K562 (cell line): Measurements from ENCODE around the gene LMX1B. TPM values are rescaled to one million over a fixed set of nuclear protein-coding genes. Genes with fewer than 3 reads are reported as not detected.

Experiments used
- ATAC-seq: fragments of 200-7000 bp; cut with Tn5 transposase; 3 replicates; pipeline ENCODE4 v1.9.1; 2020; ENCODE audit warnings: moderate library complexity
- BruUV-seq: library from RNA; stranded (reverse); fragments of 400-500 nt; replicated peaks from 2 replicates; lab custom pipeline; 2021; lab: Mats Ljungman, UMichigan
- CTCF ChIA-PET: fragments of 300-600 bp; formaldehyde crosslinking; extraction: SDS; loops from one replicate; lab custom pipeline; 2021; ENCODE audit warnings: low intra/inter-chr PET ratio; lab: Yijun Ruan, JAX
- POLR2A ChIA-PET: fragments of 300-600, 350-650 bp; sonication (Branson Sonifier 250); formaldehyde crosslinking; extraction: SDS; loops from one replicate; lab custom pipeline; 2021; ENCODE audit warnings: antibody characterized with exemption, inconsistent platforms; lab: Yijun Ruan, JAX
- DNase-seq, 4 experiments: peaks; one replicate each; pipeline versions ENCODE4 v3.0.0 to v3.0.0-alpha.2; 2011 to 2018; ENCODE audit warnings: low spot score in 3 of 4, mixed read lengths in 3 of 4; ENCODE audit errors: extremely low read depth in 1 of 4
- FAIRE-seq: peaks from 2 replicates; lab custom pipeline; 2011; peaks lifted over from hg19 to GRCh38; lab: Jason Lieb, UNC
- H2AFZ ChIP-seq: 2 replicates; pipeline ENCODE4 v1.6.0; 2011; ENCODE audit warnings: low read depth, low read length, control low read depth, inconsistent platforms
- H3K27ac ChIP-seq: fragments of 200-600 bp; 3 replicates; pipeline ENCODE4 v1.8.0; 2011; ENCODE audit warnings: low read depth, mild to moderate bottlenecking, control low read depth, inconsistent platforms, low read length, moderate library complexity, mixed read lengths; ENCODE audit errors: extremely low read depth
- H3K27me3 ChIP-seq, 2 experiments: fragments of 300-600 bp in 1 of 2; 2 replicates in 1 of 2; 3 replicates in 1 of 2; pipeline versions ENCODE4 v1.6.0 to v1.8.0; 2011; ENCODE audit warnings: inconsistent platforms in 2 of 2, low read length in 2 of 2, mild to moderate bottlenecking in 1 of 2, mixed read lengths in 1 of 2, moderate library complexity in 1 of 2; ENCODE audit not compliant: control insufficient read depth in 2 of 2, insufficient read depth in 2 of 2
- H3K36me3 ChIP-seq: fragments of 300-600 bp; 3 replicates; pipeline ENCODE4 v1.8.0; 2011; ENCODE audit warnings: mild to moderate bottlenecking, low read length, inconsistent platforms; ENCODE audit not compliant: control insufficient read depth, insufficient read depth
- H3K4me1 ChIP-seq, 2 experiments: fragments of 200-600 bp in 1 of 2; replicated peaks in 1 of 2; 2 replicates in 1 of 2; 3 replicates in 1 of 2; pipeline versions ENCODE4 v1.5.1 to v1.8.0; 2011; ENCODE audit warnings: inconsistent platforms in 2 of 2, low read length in 2 of 2, mild to moderate bottlenecking in 1 of 2, mixed read lengths in 1 of 2, moderate library complexity in 1 of 2; ENCODE audit not compliant: control insufficient read depth in 2 of 2, insufficient read depth in 2 of 2
- H3K4me2 ChIP-seq: 2 replicates; pipeline ENCODE4 v1.6.1; 2011; ENCODE audit warnings: low read length, control low read depth, inconsistent platforms, mixed read lengths; ENCODE audit not compliant: insufficient read depth
- H3K4me3 ChIP-seq: fragments of 200-600 bp; sonication (generic), shearing (Covaris generic); 2 replicates; pipeline ENCODE4 v1.5.1; 2016; ENCODE audit warnings: control low read depth, inconsistent platforms
- H3K79me2 ChIP-seq: fragments of 200-600 bp; 3 replicates; pipeline ENCODE4 v1.8.0; 2011; ENCODE audit warnings: low read length, inconsistent platforms; ENCODE audit not compliant: control insufficient read depth, insufficient read depth
- H3K9ac ChIP-seq, 2 experiments: 2 replicates each; pipeline versions ENCODE4 v1.6.0 to v1.6.1; 2011; ENCODE audit warnings: low read depth in 2 of 2, low read length in 2 of 2, control low read depth in 1 of 2, inconsistent platforms in 1 of 2, mild to moderate bottlenecking in 1 of 2, mixed read lengths in 1 of 2; ENCODE audit not compliant: insufficient read depth in 1 of 2
- H3K9me1 ChIP-seq: one replicate; pipeline ENCODE4 v1.6.0; 2011; ENCODE audit warnings: inconsistent platforms, mild to moderate bottlenecking, low read length, moderate library complexity; ENCODE audit not compliant: control insufficient read depth, insufficient read depth
- H3K9me3 ChIP-seq: replicated peaks from 2 replicates; pipeline ENCODE4 v1.5.1; 2011; ENCODE audit warnings: low read depth, low read length, inconsistent platforms; ENCODE audit not compliant: control insufficient read depth, insufficient read depth
- H4K20me1 ChIP-seq: replicated peaks from 2 replicates; pipeline ENCODE4 v1.6.1; 2011; ENCODE audit warnings: low read length, inconsistent platforms, mixed read lengths; ENCODE audit not compliant: control insufficient read depth, insufficient read depth
- CTCF ChIP-seq, 3 experiments: IDR thresholded peaks in 2 of 3; conservative IDR thresholded peaks in 1 of 3; 2 replicates each; pipeline ENCODE4 v1.5.1; 2011 to 2012; ENCODE audit warnings: low read length in 3 of 3, mild to moderate bottlenecking in 3 of 3, control low read depth in 2 of 3, improper control_type of control experiment in 1 of 3, inconsistent platforms in 1 of 3, low read depth in 1 of 3, mixed read lengths in 1 of 3, moderate library complexity in 1 of 3; ENCODE audit not compliant: insufficient read depth in 2 of 3
- PHB ChIP-seq: fragments of 250-450 bp; sonication (Bioruptor Pico); IDR thresholded peaks from 2 replicates; pipeline ENCODE4 v1.5.0; 2021
- VEZF1 ChIP-seq: fragments of 200-800 bp; sonication (Bioruptor generic); IDR thresholded peaks from 2 replicates; pipeline ENCODE4 v1.6.1; 2017; ENCODE audit warnings: missing genetic modification characterization, missing compliant biosample characterization
- WGBS: fragments of 100-300 bp; shearing (Covaris generic); methylation state at CpG from one replicate; pipeline ENCODE4 v1.1.6; 2016; ENCODE audit warnings: low coverage, mixed read lengths; ENCODE audit not compliant: insufficient coverage; ENCODE audit errors: missing lambda C conversion rate; 5-methylcytosine and 5-hydroxymethylcytosine counted together
- in situ Hi-C: fragments of 300-500 bp; cut with MboI; formaldehyde crosslinking; loops from 4 replicates; pipeline ENCODE4 v1.15.0; 2018; ENCODE audit warnings: inconsistent platforms, mixed read lengths
- intact Hi-C: fragments of 100-400 bp; cut with micrococcal nuclease; formaldehyde crosslinking; loops from 2 replicates; pipeline ENCODE4 v1.14.2; 2022
- polyA plus RNA-seq, 8 experiments: library from polyadenylated mRNA; depleted of rRNA in 4 of 8; stranded (reverse) in 5 of 8; unstranded in 3 of 8; fragments of >200 nt; fragmentation: Nextera tagmentation in 2 of 8; fragmentation: Illumina TruSeq in 1 of 8; extraction: Ambion mirVana in 2 of 8; extraction: Trizol in 1 of 8; gene quantifications; 2 replicates each; pipeline versions ENCODE4 v1.2.1 to v1.2.3, GENCODE V29; 2011 to 2014; ENCODE audit warnings: inconsistent platforms in 1 of 8, missing spikeins in 1 of 8
- total RNA-seq, 7 experiments: library from RNA; depleted of rRNA in 6 of 7; stranded (reverse); fragments of >200 nt in 6 of 7; fragmentation: Illumina TruSeq in 2 of 7; extraction: Trizol in 2 of 7; gene quantifications; 2 replicates each; pipeline versions ENCODE4 v1.2.1 to v1.2.3, GENCODE V29; 2011 to 2021; ENCODE audit warnings: low replicate concordance in 1 of 7

Gene LMX1B
- total and polyA plus RNA-seq, 9 of the 15 experiments (the other 6 are each of a cell fraction or from before 2014, with no cell fraction given) = not detected

- TF ChIP-seq VEZF1 (CRISPR knock-in tag) = peak; percentile 32; the same call in 1 of the 2 replicates
Observed at GRCh38 chr9:126564128-126564527, 49.6 kb upstream of the LMX1B start (continued).

GRCh38 chr9:126564716-126565115 lies 49.0 kb upstream of the LMX1B start:
- no TSS peak for BruUV-seq
- no peak for TF ChIP-seq PHB (CRISPR knock-in tag)
- peak; percentile 3 to 27 (median 14); a peak in 1 of 6 replicates for TF ChIP-seq CTCF (IDR thresholded peaks at IDR 0.05 in 2 of 3, conservative IDR thresholded peaks at IDR 0.05 in 1 of 3; ENCODE audit: insufficient read depth in 2 of 3, low read depth in 1 of 3, low read length in 3 of 3)
- Histone ChIP-seq H3K4me1 (peaks cover 0 to 7% of the 10 kb centered on the region in 2 experiments; a peak in 1 of 5 replicates), H3K36me3 (no peaks in the 10 kb centered on the region), H3K9me3 (no peaks in the 10 kb centered on the region), H3K4me2 (no peak overlapping the region), H3K27ac (no peak overlapping the region), H3K4me3 (no peak overlapping the region), H4K20me1 (peaks cover 7% of the 10 kb centered on the region; the same call in 1 of the 2 replicates), H3K9me1 (peaks cover 2% of the 10 kb centered on the region), H3K9ac (no peak overlapping the region; a peak in 1 of 4 replicates), H2AFZ (no peak overlapping the region), H3K27me3 (peaks cover 0 to 16% of the 10 kb centered on the region in 2 experiments; a peak in 2 of 5 replicates), H3K79me2 (no peaks in the 10 kb centered on the region)
- no peak for DNase-seq
- in situ Hi-C loops (no loop called here), intact Hi-C loops (no loop called here)
- 0% methylated on average over 5 of the region's 5 CpGs for WGBS
- peak; percentile 54; the same call in 1 of the 3 replicates for ATAC-seq
- ChIA-PET CTCF (no interaction called here), POLR2A (interaction anchor here (0.6 kb wide), 1 partner anchor 488 kb away, joined by 3 read pairs; no protein-coding TSS in a partner anchor)
- no peak for FAIRE-seq
